ENCODE data around the gene NRN1L.

- TF ChIP-seq CEBPB (IDR thresholded peaks at IDR 0.05; ENCODE audit: low read depth, low read length) (no peak), RAD21 (IDR thresholded peaks at IDR 0.05; ENCODE audit: low read length) (no peak), CTCF (conservative IDR thresholded peaks at IDR 0.05; ENCODE audit: low read depth, low read length) (no peak), POLR2A (IDR thresholded peaks at IDR 0.05; ENCODE audit: low read depth, low read length) (no peak), SMC3 (IDR thresholded peaks at IDR 0.05; ENCODE audit: low read depth, low read length) (no peak), USF2 (IDR thresholded peaks at IDR 0.05; ENCODE audit: low read depth, low read length) (no peak), RFX5 (IDR thresholded peaks at IDR 0.05; ENCODE audit: low read depth, low read length) (no peak), ELK1 (IDR thresholded peaks at IDR 0.05; ENCODE audit: borderline replicate concordance, low read depth, low read length) (no peak), RCOR1 (IDR thresholded peaks at IDR 0.05; ENCODE audit: insufficient replicate concordance, low read length) (no peak), BHLHE40 (IDR thresholded peaks at IDR 0.05; ENCODE audit: low read depth, low read length) (no peak), FOS (IDR thresholded peaks at IDR 0.05; ENCODE audit: low read depth, low read length) (no peak), MAFK (IDR thresholded peaks at IDR 0.05; ENCODE audit: low read depth, low read length) (no peak), MXI1 (IDR thresholded peaks at IDR 0.05; ENCODE audit: borderline replicate concordance, low read depth, low read length) (no peak), MAZ (IDR thresholded peaks at IDR 0.05; ENCODE audit: borderline replicate concordance, low read depth, low read length) (no peak)
These were observed 15.0 kb upstream of the NRN1L start for GRCh38 chr16:67869653-67870052.
